SK-N-SH treated with all-trans-retinoic acid at 6 μM for 48 hours (cell line): ENCODE results near the gene PPIH.
"Not testable (repeated sequence)": the region's sequence is repeated elsewhere in the genome, so short reads cannot be mapped to it uniquely, and the experiment has no call there.

ENCODE experiments used
- ATAC-seq: fragments of 200-7000 bp; cut with Tn5 transposase; 3 replicates; pipeline ENCODE4 v1.9.1; 2020; ENCODE audit warnings: mild to moderate bottlenecking, moderate library complexity
- ARNTL ChIP-seq: fragments of 450-650 bp; formaldehyde crosslinking; IDR thresholded peaks from 2 replicates; pipeline ENCODE4 v1.5.0; 2020; ENCODE audit warnings: low read depth, mild to moderate bottlenecking, moderate library complexity, borderline replicate concordance
- BACH2 ChIP-seq: fragments of 250-450 bp; sonication (Bioruptor Pico); IDR thresholded peaks from 2 replicates; pipeline ENCODE4 v1.9.0; 2021; ENCODE audit warnings: mild to moderate bottlenecking, borderline replicate concordance
- CSDC2 ChIP-seq: fragments of 250-450 bp; sonication (Bioruptor Pico); IDR thresholded peaks from 2 replicates; pipeline ENCODE4 v1.5.0; 2020; ENCODE audit warnings: mild to moderate bottlenecking, moderate library complexity
- ESRRG ChIP-seq: fragments of 250-450 bp; sonication (Bioruptor Pico); IDR thresholded peaks from 2 replicates; pipeline ENCODE4 v1.6.1; 2021; ENCODE audit warnings: mild to moderate bottlenecking
- ISL1 ChIP-seq: fragments of 250-450 bp; sonication (Bioruptor Pico); IDR thresholded peaks from 2 replicates; pipeline ENCODE4 v2.1.2; 2022; ENCODE audit warnings: mild to moderate bottlenecking, moderate library complexity
- OSR1 ChIP-seq: fragments of 250-450 bp; sonication (Bioruptor Pico); IDR thresholded peaks from 2 replicates; pipeline ENCODE4 v1.8.0; 2022; ENCODE audit warnings: moderate library complexity, mild to moderate bottlenecking, inconsistent platforms
- PPARA ChIP-seq: fragments of 250-450 bp; sonication (Bioruptor Pico); IDR thresholded peaks from 2 replicates; pipeline ENCODE4 v1.5.0; 2020; ENCODE audit warnings: mild to moderate bottlenecking, borderline replicate concordance
- RARB ChIP-seq: fragments of 250-450 bp; sonication (Bioruptor Pico); IDR thresholded peaks from 2 replicates; pipeline ENCODE4 v1.8.0; 2021; ENCODE audit warnings: mild to moderate bottlenecking, moderate library complexity
- SNAI2 ChIP-seq: fragments of 250-450 bp; sonication (Bioruptor Pico); IDR thresholded peaks from 2 replicates; pipeline ENCODE4 v1.5.0; 2020; ENCODE audit warnings: mild to moderate bottlenecking, moderate library complexity
- TCF4 ChIP-seq: fragments of 250-450 bp; sonication (Bioruptor Pico); IDR thresholded peaks from 2 replicates; pipeline ENCODE4 v1.8.0; 2021; ENCODE audit warnings: mild to moderate bottlenecking, moderate library complexity, borderline replicate concordance
- TOX ChIP-seq: fragments of 250-450 bp; sonication (Bioruptor Pico); IDR thresholded peaks from 2 replicates; pipeline ENCODE4 v1.8.0; 2021; ENCODE audit warnings: mild to moderate bottlenecking, moderate library complexity, borderline replicate concordance
- ZC3H10 ChIP-seq: fragments of 250-450 bp; sonication (Bioruptor Pico); IDR thresholded peaks from 2 replicates; pipeline ENCODE4 v1.5.1; 2021; ENCODE audit warnings: mild to moderate bottlenecking, moderate library complexity
- ZFP3 ChIP-seq: fragments of 250-450 bp; sonication (Bioruptor Pico); IDR thresholded peaks from 2 replicates; pipeline ENCODE4 v1.5.0; 2020; ENCODE audit warnings: mild to moderate bottlenecking, moderate library complexity
- ZNF565 ChIP-seq: fragments of 450-650 bp; formaldehyde crosslinking; conservative IDR thresholded peaks from 2 replicates; pipeline ENCODE4 v1.5.0; 2020; ENCODE audit warnings: low read depth, mild to moderate bottlenecking, moderate library complexity
- ZNF70 ChIP-seq: fragments of 450-650 bp; formaldehyde crosslinking; IDR thresholded peaks from 2 replicates; pipeline ENCODE4 v1.5.0; 2020; ENCODE audit warnings: mild to moderate bottlenecking, moderate library complexity
- ZNF8 ChIP-seq: fragments of 450-650 bp; formaldehyde crosslinking; IDR thresholded peaks from 2 replicates; pipeline ENCODE4 v1.5.0; 2020; ENCODE audit warnings: mild to moderate bottlenecking, moderate library complexity
- TF ChIP-seq, protein P1 (sequence below): fragments of 250-450 bp; sonication (Bioruptor Pico); IDR thresholded peaks from 2 replicates; pipeline ENCODE4 v1.5.1; 2020; ENCODE audit warnings: low read depth, mild to moderate bottlenecking, moderate library complexity
- TF ChIP-seq, protein P2 (sequence below): fragments of 250-450 bp; sonication (Bioruptor Pico); IDR thresholded peaks from 2 replicates; pipeline ENCODE4 v1.8.0; 2021; ENCODE audit warnings: low read depth, mild to moderate bottlenecking, moderate library complexity, borderline replicate concordance
- TF ChIP-seq, protein P3 (sequence below): fragments of 250-450 bp; sonication (Bioruptor Pico); IDR thresholded peaks from 2 replicates; pipeline ENCODE4 v1.5.1; 2021; ENCODE audit warnings: mild to moderate bottlenecking, moderate library complexity

PPIH gene

DNA sequence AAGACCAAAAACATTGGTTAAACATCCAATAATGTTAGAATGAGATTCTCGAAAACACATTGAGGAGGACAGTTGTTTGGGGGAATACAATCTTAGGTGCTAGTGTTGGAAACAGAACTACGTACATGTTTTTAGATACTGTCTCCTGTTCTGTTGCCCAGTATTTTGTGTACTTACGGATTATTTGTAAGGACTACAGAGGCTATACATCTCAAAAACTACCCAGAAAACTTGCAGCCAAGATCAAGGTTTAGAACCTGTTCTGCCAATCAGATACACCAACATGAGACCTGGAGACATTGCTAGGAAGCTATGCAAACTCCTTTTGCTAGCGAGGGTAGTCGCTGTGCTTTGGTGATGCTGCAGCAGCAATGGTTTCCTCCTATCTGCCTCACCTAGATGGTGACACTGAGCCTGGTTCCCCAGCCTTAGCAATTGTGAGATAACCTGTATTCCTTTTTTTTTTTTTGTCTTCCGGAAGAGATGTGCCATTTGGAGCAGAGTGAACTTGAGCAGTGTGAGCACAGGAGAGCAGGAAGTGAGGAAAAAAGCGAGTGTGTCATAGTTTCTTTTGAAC is 45.8 kb downstream of the PPIH start (continued):
- TF ChIP-seq, protein P1, sequence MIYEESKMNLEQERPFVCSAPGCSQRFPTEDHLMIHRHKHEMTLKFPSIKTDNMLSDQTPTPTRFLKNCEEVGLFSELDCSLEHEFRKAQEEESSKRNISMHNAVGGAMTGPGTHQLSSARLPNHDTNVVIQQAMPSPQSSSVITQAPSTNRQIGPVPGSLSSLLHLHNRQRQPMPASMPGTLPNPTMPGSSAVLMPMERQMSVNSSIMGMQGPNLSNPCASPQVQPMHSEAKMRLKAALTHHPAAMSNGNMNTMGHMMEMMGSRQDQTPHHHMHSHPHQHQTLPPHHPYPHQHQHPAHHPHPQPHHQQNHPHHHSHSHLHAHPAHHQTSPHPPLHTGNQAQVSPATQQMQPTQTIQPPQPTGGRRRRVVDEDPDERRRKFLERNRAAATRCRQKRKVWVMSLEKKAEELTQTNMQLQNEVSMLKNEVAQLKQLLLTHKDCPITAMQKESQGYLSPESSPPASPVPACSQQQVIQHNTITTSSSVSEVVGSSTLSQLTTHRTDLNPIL (CRISPR knock-in tag): no peak
- TF ChIP-seq CSDC2 (CRISPR knock-in tag): no peak
- TF ChIP-seq TOX (CRISPR knock-in tag): no peak
- TF ChIP-seq ESRRG (CRISPR knock-in tag): no peak
- no peak for TF ChIP-seq ZFP3 (CRISPR knock-in tag)
- TF ChIP-seq PPARA (CRISPR knock-in tag): no peak
- no peak for TF ChIP-seq OSR1 (CRISPR knock-in tag)
- no peak for TF ChIP-seq ISL1 (CRISPR knock-in tag)
- TF ChIP-seq SNAI2 (CRISPR knock-in tag): no peak
- TF ChIP-seq, protein P2, sequence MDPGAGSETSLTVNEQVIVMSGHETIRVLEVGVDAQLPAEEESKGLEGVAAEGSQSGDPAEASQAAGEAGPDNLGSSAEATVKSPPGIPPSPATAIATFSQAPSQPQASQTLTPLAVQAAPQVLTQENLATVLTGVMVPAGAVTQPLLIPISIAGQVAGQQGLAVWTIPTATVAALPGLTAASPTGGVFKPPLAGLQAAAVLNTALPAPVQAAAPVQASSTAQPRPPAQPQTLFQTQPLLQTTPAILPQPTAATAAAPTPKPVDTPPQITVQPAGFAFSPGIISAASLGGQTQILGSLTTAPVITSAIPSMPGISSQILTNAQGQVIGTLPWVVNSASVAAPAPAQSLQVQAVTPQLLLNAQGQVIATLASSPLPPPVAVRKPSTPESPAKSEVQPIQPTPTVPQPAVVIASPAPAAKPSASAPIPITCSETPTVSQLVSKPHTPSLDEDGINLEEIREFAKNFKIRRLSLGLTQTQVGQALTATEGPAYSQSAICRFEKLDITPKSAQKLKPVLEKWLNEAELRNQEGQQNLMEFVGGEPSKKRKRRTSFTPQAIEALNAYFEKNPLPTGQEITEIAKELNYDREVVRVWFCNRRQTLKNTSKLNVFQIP (CRISPR knock-in tag): no peak
- no peak for TF ChIP-seq ZNF8 (CRISPR knock-in tag)
- no peak for TF ChIP-seq RARB (CRISPR knock-in tag)
- TF ChIP-seq TCF4 (CRISPR knock-in tag): no peak
- TF ChIP-seq, all 23 proteins: peak for 0

DNA sequence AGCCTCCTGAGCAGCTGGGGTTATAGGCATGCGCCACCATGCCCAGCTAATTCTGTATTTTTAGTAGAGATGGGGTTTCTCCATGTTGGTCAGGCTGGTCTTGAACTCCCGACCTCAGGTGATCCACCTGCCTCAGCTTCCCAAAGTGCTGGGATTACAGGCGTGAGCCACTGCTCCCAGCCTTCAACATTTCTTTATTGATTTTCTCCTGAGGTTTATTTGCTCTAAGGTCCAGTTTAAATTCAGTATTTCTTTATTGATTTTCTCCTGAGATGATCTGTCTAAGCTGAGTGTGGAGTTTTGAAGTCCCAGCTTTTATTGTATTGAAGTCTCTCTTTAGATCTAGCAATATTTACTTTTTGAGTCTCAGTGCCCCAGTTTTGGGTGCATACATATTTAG is 54.6 kb downstream of the PPIH start:
- not testable (repeated sequence) for ATAC-seq

DNA sequence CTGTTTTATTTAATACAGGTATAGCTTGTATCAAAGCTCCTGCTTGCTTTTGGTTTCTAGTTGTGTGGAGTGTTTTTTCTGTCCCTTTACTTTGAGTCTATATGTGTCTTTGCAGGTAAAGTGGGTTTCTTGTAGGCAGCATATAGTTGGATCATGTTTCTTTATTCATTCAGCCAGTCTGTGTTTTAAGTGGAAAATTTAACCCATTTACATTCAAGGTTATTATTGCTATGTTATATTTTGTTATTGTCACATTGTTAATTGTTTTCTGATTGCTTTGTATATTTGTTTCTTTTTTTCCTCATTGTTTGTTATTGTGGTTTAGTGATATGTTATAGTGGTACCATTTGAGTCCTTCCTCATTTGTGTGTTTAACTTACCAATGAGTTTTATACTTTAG is 55.1 kb downstream of the PPIH start:
- TF ChIP-seq ARNTL (CRISPR knock-in tag) (no peak), PPARA (CRISPR knock-in tag) (no peak), ZNF8 (CRISPR knock-in tag) (no peak), ZC3H10 (CRISPR knock-in tag) (no peak), BACH2 (CRISPR knock-in tag) (no peak), OSR1 (CRISPR knock-in tag) (no peak), ZNF565 (CRISPR knock-in tag) (no peak), ZNF70 (CRISPR knock-in tag) (no peak), ISL1 (CRISPR knock-in tag) (no peak), RARB (CRISPR knock-in tag) (no peak), ESRRG (CRISPR knock-in tag) (no peak), TCF4 (CRISPR knock-in tag) (no peak)
- TF ChIP-seq, protein P3, sequence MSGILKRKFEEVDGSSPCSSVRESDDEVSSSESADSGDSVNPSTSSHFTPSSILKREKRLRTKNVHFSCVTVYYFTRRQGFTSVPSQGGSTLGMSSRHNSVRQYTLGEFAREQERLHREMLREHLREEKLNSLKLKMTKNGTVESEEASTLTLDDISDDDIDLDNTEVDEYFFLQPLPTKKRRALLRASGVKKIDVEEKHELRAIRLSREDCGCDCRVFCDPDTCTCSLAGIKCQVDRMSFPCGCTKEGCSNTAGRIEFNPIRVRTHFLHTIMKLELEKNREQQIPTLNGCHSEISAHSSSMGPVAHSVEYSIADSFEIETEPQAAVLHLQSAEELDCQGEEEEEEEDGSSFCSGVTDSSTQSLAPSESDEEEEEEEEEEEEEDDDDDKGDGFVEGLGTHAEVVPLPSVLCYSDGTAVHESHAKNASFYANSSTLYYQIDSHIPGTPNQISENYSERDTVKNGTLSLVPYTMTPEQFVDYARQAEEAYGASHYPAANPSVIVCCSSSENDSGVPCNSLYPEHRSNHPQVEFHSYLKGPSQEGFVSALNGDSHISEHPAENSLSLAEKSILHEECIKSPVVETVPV: no peak
- TF ChIP-seq, all 23 proteins: peak for 0
- ATAC-seq: no peak

DNA sequence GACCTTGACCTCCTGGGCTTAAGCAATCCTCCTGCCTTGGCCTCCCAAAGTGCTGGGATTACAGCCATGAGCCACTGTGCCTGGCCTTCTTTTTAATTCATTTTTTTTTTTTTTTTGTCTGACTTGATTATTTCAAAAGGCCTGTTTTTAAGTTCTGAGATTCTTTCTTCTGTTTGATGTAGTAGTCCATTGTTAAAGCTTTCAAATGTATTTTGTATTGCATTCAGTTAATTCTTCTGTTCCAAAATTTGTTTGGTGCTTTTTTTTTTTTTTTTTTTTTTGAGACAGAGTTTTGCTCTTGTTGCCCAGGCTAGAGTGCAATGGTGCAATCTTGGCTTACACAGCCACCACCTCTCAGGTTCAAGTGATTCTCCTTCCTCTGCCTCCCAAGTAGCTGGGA is 56.2 kb downstream of the PPIH start:
- ATAC-seq: not testable (repeated sequence)

DNA sequence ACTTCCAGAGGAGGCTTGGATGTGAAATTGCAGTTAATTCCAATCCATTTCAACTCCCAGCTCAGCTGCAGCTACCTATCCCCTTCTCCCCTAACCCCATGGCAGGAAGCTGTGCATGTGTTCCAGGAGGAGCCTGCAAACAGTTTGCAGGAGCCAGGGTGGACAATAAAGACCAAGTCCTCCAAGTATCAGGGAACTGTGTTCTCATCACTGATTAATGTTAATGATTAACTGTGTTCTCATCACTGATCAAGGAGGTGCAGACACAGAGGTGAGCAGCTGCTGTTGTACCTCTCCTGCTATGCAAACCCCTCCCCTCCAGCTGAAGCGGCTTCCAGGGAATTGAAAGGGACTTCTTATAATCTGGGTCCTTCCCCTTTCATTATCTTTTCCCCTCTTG is 62.6 kb downstream of the PPIH start:
- TF ChIP-seq, protein P2 (CRISPR knock-in tag): no peak
- TF ChIP-seq SNAI2 (CRISPR knock-in tag) (no peak), ARNTL (CRISPR knock-in tag) (no peak), ZNF70 (CRISPR knock-in tag) (no peak), OSR1 (CRISPR knock-in tag) (no peak), ZC3H10 (CRISPR knock-in tag) (no peak), ZFP3 (CRISPR knock-in tag) (no peak), TOX (CRISPR knock-in tag) (no peak)
- TF ChIP-seq, all 23 proteins: peak for 0
- ATAC-seq: no peak
